HG02973 (cell line): ENCODE data around the gene ZC3H15.

Experiments
- ATAC-seq: cut with Tn5 transposase; IDR thresholded peaks from one replicate; pipeline ENCODE4 v1.9.1; 2021; ENCODE audit warnings: moderate library complexity; ENCODE audit not compliant: unreplicated experiment

ZC3H15 gene

DNA sequence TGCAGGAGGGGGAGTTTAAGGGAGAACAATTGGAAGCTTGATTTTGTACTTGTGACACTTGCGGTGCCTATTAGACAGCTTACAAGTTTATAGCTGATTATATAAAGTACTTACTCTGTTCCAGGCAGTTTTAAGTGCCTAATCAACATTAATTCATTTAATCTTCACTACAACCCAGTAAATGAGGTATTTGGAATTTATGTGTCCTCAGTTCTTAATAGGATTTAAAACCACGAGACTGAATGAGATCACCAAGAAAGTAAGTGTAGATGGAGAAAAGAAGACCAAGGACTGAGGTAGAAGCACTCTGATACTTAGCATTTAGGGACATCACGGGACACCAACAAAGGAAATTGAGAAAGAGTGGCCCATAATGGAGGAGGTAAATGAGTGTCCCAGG is 49.8 kb downstream of the ZC3H15 start:
- ATAC-seq, result no peak

DNA sequence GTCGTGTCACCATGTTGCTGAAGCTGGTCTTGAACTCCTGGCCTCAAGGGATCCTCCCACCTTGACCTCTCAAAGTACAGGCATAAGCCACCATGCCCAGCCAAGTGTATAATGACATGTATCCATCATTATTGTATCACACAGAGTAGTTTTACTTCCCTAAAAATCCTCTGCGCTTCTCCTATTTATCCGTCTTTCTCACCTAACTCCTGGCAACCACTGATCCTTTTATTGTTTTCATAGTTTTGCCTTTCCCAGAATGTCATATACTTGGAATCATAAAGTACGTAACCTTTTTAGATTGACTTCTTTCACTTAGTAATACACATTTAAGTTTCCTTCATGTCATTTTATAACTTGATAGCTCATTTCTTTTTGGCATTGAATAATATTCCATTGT is 51.0 kb downstream of the ZC3H15 start:
- ATAC-seq, result no peak

GRCh38 chr2:186540941-186541340 is 54.9 kb downstream of the ZC3H15 start:
- ATAC-seq, result no peak

DNA sequence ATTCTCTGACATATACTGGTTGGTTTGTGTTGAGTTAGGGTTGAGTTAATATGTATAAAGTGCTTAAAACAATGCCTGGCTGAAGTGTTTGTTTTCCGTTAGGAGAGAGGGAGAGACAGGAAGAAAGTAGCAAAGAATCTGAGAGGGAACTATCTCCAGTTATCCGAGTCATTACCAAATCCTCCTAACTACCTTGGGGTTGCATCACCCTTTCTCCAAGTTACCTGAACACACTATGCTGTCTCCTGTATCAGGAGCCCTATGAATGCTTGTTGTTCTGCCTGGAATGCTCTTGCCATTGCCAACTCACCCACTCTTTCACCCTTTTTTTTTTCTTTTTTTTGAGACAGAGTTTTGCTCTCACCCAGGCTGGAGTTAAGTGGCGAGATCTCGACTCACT is 55.9 kb downstream of the ZC3H15 start:
- no peak for ATAC-seq

GRCh38 chr2:186543561-186544131 is 57.6 kb downstream of the ZC3H15 start:
- ATAC-seq, result no peak

GRCh38 chr2:186544255-186544675 is 58.2 kb downstream of the ZC3H15 start:
- ATAC-seq, result no peak

DNA sequence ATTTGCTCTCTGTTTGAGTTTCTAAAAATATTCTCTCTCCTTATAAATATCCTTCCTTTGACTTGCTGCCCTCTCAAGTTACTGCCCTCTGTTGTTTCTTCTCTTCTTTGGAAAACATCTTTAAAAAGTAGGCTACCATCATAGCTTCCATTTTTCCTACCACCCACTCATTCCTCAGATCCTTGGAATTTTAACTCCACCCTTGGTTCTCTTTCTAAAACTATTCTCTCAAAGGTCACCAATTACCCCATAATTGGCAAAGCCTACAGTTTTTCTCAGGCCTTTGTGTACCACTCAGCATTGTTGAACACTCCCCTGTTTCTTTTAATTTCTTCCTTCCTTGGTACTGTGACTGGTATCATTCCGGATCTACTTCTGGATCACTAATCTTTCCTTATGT is 60.8 kb downstream of the ZC3H15 start:
- ATAC-seq, result no peak

DNA sequence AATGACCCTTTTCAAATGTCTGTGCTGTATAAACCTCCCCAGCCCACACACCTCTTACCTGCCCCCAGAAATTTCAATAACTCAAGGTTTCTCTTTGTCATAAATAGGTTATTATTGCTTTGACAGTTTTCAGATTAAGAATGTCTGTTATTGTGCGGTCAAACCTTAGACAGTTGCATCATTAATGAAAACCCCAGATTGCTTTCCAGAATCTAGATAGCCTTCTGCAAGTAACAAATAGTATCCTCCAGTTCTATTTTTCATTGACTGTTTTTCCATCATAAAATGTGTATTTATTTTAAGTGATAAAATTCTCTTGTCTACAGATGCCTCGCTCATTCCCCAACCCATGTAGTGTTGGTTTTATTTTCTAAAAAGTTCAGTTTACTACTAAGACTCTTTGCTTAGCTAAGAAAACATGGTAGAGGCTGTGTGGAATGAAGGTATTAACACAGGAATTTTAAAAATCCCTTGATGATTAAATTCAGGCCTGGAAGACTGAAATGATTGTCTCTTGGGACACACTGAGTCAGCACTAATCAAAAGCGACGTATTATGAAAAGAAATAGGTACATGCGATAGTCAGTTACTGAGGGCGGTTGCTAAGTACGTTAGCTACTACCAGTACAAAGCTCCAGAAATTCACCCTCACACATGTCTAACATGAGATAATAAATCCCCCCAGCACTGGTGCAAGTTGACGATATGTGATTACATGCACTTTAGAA is 65.4 kb downstream of the ZC3H15 start:
- no peak for ATAC-seq

DNA sequence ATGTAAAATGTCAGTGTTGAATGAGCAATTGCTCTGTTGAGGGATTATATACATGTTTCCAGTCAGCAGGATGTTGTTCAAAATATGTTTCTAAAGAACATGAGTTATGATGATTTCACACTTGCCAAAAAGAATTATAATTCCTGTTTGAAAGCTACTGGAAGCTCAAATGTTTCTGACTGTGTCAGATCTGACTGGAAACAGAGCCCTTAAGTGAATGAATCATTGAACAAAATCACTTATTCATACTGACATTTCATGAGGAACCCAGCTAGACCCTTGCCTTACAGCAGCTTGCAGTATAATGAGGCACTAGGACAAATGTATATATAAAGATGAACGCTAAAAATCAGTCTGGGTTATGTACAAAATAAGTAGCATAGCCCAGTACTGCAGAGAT is 68.4 kb downstream of the ZC3H15 start:
- no peak for ATAC-seq

DNA sequence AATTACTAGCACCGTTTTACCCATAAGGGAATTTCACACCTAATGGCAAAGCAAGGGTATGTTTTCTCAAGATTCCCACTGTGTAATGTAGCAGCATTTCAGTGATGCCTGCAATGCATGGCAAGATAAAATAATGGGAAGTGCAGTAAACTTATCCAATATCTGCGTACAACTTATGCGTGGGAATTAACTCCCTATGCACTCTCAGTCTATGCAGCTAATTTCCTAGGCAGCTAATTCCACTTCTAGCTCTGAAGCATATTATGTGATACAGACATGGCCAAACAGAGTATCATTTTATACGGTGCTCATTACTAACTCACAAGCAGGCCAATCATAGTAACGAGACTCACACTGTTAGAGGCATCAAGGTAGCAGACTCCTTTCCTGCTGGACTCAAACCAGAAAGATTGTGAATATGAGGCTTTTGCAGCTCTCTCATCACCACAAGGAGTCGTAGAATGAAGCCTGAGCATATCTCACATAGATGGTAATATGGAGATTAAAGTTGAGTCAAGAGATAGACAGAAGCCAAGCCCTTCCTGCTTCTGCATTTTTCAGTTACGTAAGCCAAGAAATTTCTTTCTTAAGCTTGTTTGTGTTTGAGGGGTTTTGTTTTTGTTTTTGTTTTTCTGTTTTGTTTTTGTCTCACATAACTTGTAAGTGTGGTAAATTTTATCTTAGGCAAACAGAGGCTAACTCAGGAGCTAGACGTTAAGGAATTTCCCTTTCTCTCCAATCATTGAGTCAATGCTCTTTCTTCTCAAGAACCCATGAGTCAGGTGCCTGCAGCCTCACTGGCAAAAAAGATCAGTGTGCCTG is 69.0 kb downstream of the ZC3H15 start:
- no peak for ATAC-seq

DNA sequence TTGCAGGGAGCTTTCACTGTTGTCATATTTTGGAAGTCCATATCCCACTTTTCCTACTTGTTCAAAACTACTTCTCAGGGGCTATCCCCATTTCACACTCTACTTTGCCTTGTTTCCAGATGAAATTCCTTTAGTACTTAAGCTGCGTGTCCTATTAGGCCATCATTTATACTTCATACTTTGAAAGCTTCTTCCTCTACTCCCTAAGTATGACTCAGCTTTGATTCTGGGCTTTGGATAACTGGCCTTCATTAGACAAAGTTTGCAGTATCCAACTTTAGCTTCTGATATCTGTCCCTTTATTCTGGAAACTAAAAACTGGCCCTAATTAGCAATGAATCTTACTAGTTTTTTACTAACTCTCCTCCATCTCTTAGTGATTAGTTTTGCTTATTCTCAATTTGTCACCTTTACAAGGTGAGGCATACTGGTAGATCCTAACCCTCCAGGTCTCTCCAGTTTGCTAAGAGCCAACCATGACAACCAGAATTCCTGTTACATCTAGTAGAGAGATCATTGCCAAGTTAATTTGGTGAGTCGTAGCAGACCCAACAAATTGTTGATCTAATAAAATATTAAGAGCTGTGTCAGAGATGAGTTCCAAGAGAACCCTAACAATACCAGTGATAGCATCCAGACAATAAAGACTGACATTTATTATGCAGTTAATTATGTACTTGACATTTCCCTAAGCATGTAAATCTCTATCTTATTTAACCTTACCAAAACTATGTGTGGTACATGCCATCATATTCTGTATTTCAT is 72.6 kb downstream of the ZC3H15 start:
- no peak for ATAC-seq
